DMS53 (cell line): Measurements from ENCODE around the gene ECT2L.
A peak's percentile ranks its signal among the peaks of the same experiment; 100 is the strongest.

ENCODE experiments used
- DNase-seq: peaks from one replicate; lab custom pipeline; 2025; lab: John Stamatoyannopoulos, UW

Gene ECT2L

DNA sequence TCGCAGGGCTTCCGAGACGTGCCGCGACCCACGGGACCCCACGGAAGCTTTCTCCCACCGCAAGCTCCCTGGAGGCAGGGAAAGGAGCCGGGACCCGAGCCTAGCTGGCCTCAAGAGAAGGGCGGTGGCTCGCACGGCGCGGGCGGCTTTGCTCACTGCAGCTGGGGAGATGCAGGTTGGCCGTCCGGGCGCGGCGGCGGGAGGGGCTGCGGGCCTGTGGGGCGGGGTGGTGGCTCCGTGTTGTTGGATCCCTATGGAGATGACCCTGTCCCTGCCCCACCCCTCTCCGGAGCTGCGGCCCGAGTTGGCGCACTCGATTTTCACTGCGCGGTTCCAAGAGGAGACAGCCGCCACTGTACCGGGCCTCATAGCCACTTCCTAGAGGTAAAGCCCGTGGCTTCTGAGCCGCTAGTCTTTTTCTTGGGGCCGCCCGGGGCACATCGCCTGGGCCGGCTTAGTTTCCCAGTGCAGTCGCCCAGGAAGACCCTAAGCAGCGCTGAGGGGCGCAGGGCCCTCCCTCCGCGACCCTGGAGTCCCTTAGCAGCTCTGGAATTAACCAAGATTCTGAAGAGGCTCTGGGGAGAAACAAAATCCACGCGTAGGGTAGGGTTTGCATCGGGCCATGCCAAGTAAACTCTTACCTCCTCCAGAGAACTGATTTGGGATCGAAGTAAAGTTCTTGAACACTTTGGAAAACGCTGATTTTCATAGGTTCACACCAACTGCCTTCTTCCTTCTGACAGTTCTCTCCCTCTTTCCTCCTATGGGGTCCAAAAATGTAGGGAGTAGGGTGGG is at the start of gene ECT2L:
Gene ECT2L (plus strand): TSS at position 279 of the 795 bp plus-strand sequence. CDS start 17,188 bp downstream, outside the sequence.
- DNase-seq: peak; percentile 47

DNA sequence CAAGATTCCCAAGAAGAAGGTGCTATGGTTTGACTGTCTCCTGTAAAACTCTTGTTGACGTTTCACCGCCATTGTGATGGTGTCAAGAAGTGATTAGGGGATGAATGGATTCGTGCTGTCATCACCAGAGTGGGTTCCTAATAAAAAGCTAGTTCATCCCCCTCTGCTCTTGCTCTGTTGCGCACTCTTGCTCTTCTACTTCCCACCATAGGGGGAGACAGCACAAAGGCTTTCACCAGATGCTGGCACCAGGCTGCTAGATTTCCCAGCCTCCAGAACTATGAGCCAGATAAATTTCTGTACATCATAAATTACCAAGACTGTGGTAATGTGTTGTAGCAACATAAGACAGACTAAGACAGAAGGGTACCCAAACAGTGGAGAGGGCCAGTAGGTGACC is 43.9 kb upstream of the ECT2L start:
- DNase-seq: no peak

GRCh38 chr6:138757136-138757535 is 38.8 kb upstream of the ECT2L start:
- no peak for DNase-seq

GRCh38 chr6:138765896-138766655 is 29.8 kb upstream of the ECT2L start:
- DNase-seq: peak; percentile 63

DNA sequence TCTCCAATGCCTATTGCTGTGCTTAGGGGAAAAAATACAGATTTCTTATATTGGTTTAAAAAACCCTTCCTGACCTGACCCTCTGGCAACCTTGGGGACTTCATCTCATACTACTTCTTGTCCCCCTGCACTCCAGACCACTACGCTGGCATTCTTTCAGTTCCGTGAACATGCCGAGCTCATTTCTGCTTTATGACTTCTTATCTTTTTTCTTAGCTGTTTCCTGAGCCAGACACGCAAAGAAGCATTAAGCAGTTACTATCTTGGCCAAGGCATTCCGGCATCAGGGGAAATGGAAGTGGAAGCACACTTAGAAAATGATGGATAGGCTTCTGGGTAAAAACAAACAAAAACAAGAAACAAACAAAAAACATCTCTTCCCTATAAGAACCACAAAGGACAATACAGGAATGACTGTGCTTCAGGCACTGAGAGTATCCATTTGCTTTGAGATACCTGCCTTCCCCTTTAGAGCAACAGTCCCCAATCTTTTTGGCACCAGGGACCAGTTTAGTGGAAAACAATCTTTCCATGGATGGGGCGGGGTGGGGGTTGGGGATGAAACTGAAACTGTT is 26.7 kb upstream of the ECT2L start:
- DNase-seq: no peak

DNA sequence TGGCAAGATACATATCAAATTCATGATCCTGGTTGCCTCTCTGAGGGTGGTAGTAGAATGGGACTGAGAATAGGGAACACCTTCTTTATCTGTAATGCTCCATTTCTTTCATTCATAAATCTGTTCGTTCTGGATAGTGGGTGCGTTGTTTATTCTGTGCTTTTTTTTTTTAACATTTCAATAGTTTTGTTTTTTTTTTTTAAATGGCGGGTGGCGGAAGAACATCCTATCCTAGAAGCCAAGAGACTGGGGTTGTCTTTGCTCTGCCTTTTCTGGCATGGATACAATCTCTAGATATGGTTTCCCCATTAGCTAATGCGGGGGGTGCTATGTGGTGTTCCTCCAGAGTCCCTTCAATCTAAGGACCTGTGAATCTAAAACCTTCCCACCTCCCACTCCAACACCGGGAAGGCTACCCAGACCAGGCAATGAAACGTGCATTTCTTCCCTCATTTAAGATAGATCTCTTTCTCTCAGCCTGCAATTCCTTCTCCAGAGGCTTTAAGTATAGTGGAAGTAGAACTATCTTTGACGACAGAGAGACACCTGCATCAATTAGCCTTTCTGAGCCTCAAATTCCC is 23.2 kb upstream of the ECT2L start:
- peak; percentile 45 for DNase-seq

- peak; percentile 94 for DNase-seq
Measured at GRCh38 chr6:138773177-138774091, 22.5 kb upstream of the ECT2L start, which contains the start of gene CCDC28A. Gene CCDC28A, plus strand, starts transcription at chr6:138773769. Its CDS starts 2,352 bp downstream, at chr6:138776121.

DNA sequence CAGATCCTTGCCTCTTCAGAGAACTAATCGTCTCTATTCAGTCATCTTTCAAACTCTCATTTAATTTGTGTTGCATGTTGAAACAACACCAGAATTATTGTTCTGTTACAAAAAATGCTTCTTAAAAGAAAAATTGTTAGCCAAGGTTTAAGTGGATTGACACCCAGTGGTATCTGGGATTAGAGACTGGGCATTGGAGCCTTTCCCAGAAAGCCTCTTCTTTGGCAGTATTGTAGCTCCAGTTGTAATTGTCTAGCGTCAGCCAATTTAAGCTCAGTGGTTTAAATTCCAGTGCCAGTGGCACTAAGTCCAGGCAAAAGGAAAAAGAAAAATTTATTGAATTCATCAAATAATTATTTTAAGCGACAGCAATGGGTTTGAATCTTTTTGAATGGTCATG is 21.5 kb upstream of the ECT2L start:
- DNase-seq: no peak

DNA sequence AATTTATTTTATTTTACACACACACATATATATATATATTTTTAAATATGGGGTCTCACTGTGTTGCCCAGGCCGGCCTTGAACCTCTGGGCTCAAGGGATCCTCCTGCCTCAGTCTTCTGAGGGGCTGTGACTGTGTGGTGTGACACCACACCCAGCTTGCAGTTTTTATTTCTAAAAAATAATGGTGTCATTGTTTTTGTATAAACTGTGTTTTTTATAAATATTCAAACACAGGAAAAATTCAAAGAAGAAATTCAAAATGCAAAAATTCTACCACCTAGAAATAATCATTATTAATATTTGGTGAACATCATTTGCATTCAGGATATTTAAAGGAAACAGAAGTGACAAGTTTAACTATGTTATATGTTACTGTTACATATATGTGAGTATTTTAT is 19.2 kb upstream of the ECT2L start:
- DNase-seq: no peak

GRCh38 chr6:138778331-138778730 is 17.6 kb upstream of the ECT2L start:
- DNase-seq: no peak

DNA sequence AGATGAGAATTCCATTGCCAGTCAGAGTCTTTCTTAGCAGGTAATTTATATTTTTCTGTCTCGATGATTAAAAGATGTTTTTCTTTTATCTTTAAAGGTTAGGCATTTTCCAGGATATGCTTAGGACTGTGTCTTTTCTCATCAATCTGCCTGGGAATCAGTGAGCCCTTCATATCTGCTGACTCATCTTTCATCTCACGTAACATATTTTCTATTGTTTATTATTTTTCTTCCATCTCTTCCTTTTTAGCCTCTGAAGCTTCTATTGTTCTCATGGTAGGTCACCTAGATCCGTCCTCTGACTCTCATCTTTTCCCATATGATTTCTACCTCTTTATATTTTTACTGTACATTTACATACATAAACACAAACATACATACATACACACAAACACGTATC is 13.6 kb upstream of the ECT2L start:
- no peak for DNase-seq

GRCh38 chr6:138785079-138785478 is 10.8 kb upstream of the ECT2L start:
- no peak for DNase-seq

- no peak for DNase-seq
Measured at GRCh38 chr6:138785980-138786379, 9.9 kb upstream of the ECT2L start.

- no peak for DNase-seq
Measured at GRCh38 chr6:138787138-138787537, 8.7 kb upstream of the ECT2L start.

- DNase-seq: no peak
Measured at GRCh38 chr6:138796771-138797170, 884 bp downstream of the ECT2L start.

GRCh38 chr6:138797806-138798446 is 2.0 kb downstream of the ECT2L start:
- DNase-seq: no peak

GRCh38 chr6:138800377-138801150 is 4.7 kb downstream of the ECT2L start:
- DNase-seq: no peak

- DNase-seq: no peak
Measured at GRCh38 chr6:138803331-138803730, 7.4 kb downstream of the ECT2L start.

DNA sequence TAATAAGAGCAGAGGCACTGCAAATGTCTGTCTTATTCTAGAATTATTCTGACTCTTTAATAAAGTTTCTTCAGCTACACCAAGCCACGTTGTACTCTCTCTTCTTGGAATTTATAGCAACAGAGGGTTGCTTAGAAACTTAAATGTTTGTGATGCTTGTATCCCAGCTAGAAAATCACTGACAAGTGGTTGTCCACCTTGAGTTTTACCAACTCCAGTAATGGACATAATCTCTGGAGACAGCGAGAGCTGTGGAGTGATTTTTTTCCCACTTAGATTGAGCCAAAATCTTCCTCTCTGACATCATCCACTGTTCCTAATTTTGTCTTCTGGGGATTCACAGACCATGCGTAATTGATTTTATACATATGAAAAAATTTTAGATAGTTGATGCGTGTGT is 8.0 kb downstream of the ECT2L start:
- DNase-seq: no peak
